Suprapubic skin (tissue), 4 donors: ENCODE results near the gene CRK. TPM values are rescaled to one million over a fixed set of nuclear protein-coding genes. Genes with fewer than 3 reads are reported as not detected.

ENCODE experiments used
- DNase-seq, 2 donors: peaks; one replicate each; pipeline ENCODE4 v3.0.0-alpha.2; 2019; ENCODE audit warnings: low spot score in 2 of 2
- H3K27ac ChIP-seq: fragments of 200-600 bp; sonication (generic); one replicate; pipeline ENCODE4 v1.5.1; 2019
- H3K27me3 ChIP-seq: fragments of 200-600 bp; sonication (generic); one replicate; pipeline ENCODE4 v1.5.1; 2019
- H3K36me3 ChIP-seq: fragments of 200-600 bp; sonication (generic); one replicate; pipeline ENCODE4 v1.5.1; 2019
- H3K4me1 ChIP-seq: fragments of 200-600 bp; sonication (generic); one replicate; pipeline ENCODE4 v1.5.1; 2019
- H3K4me3 ChIP-seq: fragments of 200-600 bp; sonication (generic); one replicate; pipeline ENCODE4 v1.5.1; 2019; ENCODE audit warnings: mild to moderate bottlenecking
- H3K9me3 ChIP-seq: fragments of 200-600 bp; sonication (generic); one replicate; pipeline ENCODE4 v1.5.1; 2019
- EP300 ChIP-seq: sonication (generic); formaldehyde crosslinking; IDR thresholded peaks from one replicate; pipeline ENCODE4 v1.6.1; 2017; ENCODE audit warnings: antibody characterized with exemption
- POLR2A ChIP-seq, 2 donors: fragments of 450-650 bp; IDR thresholded peaks; one replicate each; pipeline ENCODE4 v1.6.1; 2017; ENCODE audit warnings: antibody characterized with exemption in 2 of 2, mild to moderate bottlenecking in 2 of 2, moderate library complexity in 2 of 2
- POLR2AphosphoS5 ChIP-seq, 3 donors: sonication (generic); formaldehyde crosslinking; IDR thresholded peaks; one replicate each; pipeline ENCODE4 v1.6.1; 2017; ENCODE audit warnings: antibody characterized with exemption in 3 of 3
- WGBS: methylation state at CpG from one replicate; pipeline ENCODE4 v1.1.5; 2018; 5-methylcytosine and 5-hydroxymethylcytosine counted together
- total RNA-seq, 4 donors: library from RNA; depleted of rRNA; stranded (reverse); fragments of >200 nt; gene quantifications; one replicate each; pipeline ENCODE4 v1.1.0, GENCODE V29; 2016
- TF ChIP-seq, protein P1 (sequence below), 2 donors: fragments of 200-600 bp in 1 of 2; fragments of 450-650 bp in 1 of 2; sonication (generic) in 1 of 2; IDR thresholded peaks; one replicate each; pipeline ENCODE4 v1.5.1; 2016 to 2019; ENCODE audit warnings: antibody characterized with exemption in 2 of 2, mild to moderate bottlenecking in 1 of 2, moderate library complexity in 1 of 2

The CRK gene
- total RNA-seq, 4 donors from 2014 or later: 38.9 to 53.7 (median 49.0) TPM

DNA sequence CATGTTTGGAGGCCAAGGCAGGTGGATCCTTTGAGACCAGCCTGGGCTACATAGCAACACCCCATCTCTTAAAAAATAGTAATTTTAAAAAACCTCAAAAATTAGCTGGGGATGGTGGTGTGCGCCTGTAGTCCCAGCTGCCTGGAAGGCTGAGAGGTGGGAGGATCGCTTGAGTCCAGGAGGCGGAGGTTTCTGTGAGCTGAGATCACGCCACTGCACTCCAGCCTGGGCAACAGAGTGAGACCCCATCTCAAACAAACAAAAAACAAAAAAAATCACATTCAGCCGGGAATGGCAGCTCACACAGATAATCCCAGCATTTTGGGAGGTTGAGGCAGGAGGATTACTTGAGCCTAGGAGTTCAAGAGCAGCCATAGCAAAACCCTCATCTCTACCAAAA lies 39.6 kb downstream of the CRK start:
- TF ChIP-seq, protein P1, sequence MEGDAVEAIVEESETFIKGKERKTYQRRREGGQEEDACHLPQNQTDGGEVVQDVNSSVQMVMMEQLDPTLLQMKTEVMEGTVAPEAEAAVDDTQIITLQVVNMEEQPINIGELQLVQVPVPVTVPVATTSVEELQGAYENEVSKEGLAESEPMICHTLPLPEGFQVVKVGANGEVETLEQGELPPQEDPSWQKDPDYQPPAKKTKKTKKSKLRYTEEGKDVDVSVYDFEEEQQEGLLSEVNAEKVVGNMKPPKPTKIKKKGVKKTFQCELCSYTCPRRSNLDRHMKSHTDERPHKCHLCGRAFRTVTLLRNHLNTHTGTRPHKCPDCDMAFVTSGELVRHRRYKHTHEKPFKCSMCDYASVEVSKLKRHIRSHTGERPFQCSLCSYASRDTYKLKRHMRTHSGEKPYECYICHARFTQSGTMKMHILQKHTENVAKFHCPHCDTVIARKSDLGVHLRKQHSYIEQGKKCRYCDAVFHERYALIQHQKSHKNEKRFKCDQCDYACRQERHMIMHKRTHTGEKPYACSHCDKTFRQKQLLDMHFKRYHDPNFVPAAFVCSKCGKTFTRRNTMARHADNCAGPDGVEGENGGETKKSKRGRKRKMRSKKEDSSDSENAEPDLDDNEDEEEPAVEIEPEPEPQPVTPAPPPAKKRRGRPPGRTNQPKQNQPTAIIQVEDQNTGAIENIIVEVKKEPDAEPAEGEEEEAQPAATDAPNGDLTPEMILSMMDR (IDR thresholded peaks at IDR 0.05): no peak
- TF ChIP-seq POLR2A (IDR thresholded peaks at IDR 0.05): no peak
- no peak for TF ChIP-seq POLR2AphosphoS5 (IDR thresholded peaks at IDR 0.05)
- TF ChIP-seq EP300: no peak
- H3K36me3 ChIP-seq: peaks cover 27% of the 10 kb centered on the region
- no peaks in the 10 kb centered on the region for H3K9me3 ChIP-seq
- H3K27me3 ChIP-seq: no peaks in the 10 kb centered on the region
- WGBS: 97% methylated on average over 5 of the region's 5 CpGs
- DNase-seq: no peak
- H3K4me3 ChIP-seq: no peak overlapping the region
- H3K27ac ChIP-seq: no peak overlapping the region
- peaks cover 9% of the 10 kb centered on the region for H3K4me1 ChIP-seq

DNA sequence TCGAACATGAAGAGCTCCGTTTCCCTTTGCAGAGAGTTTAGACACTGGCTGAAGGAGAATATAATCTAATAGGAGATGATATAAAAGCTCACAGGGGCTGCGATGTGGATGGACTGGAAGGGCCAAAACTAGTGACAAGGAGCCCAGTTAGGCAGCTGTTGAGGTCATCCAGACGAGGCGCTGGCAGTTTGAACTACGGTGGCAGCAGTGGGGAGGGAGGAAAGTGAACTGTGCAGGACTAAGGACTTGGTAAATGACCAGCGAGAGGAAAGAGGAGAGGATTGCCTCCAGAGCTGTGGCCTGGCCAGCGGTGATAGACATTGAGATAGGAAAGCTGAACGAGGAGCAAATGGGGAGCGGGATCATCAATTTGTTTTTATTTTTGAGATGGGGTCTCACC lies 41.4 kb downstream of the CRK start:
- 87% methylated on average over 10 of the region's 10 CpGs for WGBS
- TF ChIP-seq POLR2A (IDR thresholded peaks at IDR 0.05) (no peak), EP300 (no peak), POLR2AphosphoS5 (IDR thresholded peaks at IDR 0.05) (no peak)
- TF ChIP-seq, protein P1 (IDR thresholded peaks at IDR 0.05): no peak
- Histone ChIP-seq H3K36me3 (peaks cover 12% of the 10 kb centered on the region), H3K9me3 (no peaks in the 10 kb centered on the region), H3K27me3 (no peaks in the 10 kb centered on the region), H3K4me1 (peaks cover 9% of the 10 kb centered on the region), H3K4me3 (no peak overlapping the region), H3K27ac (no peak overlapping the region)
- DNase-seq: no peak

DNA sequence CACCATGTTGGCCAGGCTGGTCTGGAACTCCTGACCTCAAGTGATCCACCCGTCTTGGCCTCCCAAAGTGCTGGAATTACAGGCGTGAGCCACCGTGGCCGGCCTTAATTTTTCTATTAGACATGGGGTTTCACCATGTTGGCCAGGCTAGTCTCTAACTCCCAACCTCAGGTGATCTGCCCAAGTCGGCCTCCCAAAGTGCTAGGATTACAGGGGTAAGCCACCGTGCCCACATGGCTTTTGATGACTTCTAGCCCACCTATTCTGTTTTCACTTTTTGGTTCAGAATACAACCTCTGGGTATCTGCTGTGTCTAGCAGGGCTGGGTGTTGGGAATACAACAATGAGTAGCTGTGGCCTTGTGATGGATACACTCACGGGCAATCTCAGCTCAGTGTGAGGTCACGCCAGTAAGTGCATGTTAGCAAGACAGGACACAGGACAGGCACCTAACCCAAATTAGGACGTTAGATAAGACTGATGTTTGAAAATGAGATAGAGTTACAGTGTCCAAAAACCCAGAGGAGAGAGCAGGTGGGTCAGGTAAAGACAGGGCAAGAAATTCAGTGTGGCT lies 41.9 kb downstream of the CRK start:
- H3K27ac ChIP-seq: no peak overlapping the region
- no peaks in the 10 kb centered on the region for H3K27me3 ChIP-seq
- 86% methylated on average over 9 of the region's 9 CpGs for WGBS
- TF ChIP-seq, protein P1 (IDR thresholded peaks at IDR 0.05): no peak
- TF ChIP-seq POLR2AphosphoS5 (IDR thresholded peaks at IDR 0.05) (no peak), EP300 (no peak), POLR2A (IDR thresholded peaks at IDR 0.05) (no peak)
- no peaks in the 10 kb centered on the region for H3K9me3 ChIP-seq
- peaks cover 9% of the 10 kb centered on the region for H3K4me1 ChIP-seq
- no peak for DNase-seq
- no peak overlapping the region for H3K4me3 ChIP-seq
- H3K36me3 ChIP-seq: peaks cover 12% of the 10 kb centered on the region

DNA sequence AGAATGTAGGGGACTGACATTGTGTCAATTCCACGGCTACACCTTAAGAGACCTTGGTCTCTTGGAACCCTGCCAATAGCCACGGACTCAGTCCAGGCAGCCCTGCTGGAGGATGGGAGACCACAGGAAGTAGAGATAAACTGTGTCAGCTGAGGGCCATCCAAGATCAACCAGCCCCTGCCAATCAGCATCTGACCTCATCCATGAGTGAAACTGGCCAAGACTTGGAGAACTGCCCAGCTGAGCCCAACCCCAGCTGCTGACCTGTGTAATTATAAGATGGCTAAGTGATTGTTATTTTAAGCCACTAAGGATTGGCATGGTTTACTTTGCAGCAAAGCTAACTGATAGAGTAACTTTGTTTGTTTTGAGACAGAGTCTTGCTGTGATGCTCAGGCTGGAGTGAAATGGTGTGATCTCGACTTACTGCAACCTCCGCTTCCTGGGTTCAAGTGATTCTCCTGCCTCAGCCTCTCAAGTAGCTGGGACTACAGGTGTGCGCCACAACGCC lies 42.7 kb downstream of the CRK start:
- H3K27me3 ChIP-seq: no peaks in the 10 kb centered on the region
- no peak for TF ChIP-seq POLR2AphosphoS5 (IDR thresholded peaks at IDR 0.05)
- no peak for TF ChIP-seq EP300
- TF ChIP-seq, protein P1 (IDR thresholded peaks at IDR 0.05): no peak
- TF ChIP-seq POLR2A (IDR thresholded peaks at IDR 0.05): no peak
- DNase-seq: no peak
- no peak overlapping the region for H3K4me3 ChIP-seq
- H3K36me3 ChIP-seq: peaks cover 12% of the 10 kb centered on the region
- H3K27ac ChIP-seq: no peak overlapping the region
- H3K4me1 ChIP-seq: peaks cover 9% of the 10 kb centered on the region
- H3K9me3 ChIP-seq: no peaks in the 10 kb centered on the region
- 74% methylated on average over 6 of the region's 6 CpGs for WGBS

DNA sequence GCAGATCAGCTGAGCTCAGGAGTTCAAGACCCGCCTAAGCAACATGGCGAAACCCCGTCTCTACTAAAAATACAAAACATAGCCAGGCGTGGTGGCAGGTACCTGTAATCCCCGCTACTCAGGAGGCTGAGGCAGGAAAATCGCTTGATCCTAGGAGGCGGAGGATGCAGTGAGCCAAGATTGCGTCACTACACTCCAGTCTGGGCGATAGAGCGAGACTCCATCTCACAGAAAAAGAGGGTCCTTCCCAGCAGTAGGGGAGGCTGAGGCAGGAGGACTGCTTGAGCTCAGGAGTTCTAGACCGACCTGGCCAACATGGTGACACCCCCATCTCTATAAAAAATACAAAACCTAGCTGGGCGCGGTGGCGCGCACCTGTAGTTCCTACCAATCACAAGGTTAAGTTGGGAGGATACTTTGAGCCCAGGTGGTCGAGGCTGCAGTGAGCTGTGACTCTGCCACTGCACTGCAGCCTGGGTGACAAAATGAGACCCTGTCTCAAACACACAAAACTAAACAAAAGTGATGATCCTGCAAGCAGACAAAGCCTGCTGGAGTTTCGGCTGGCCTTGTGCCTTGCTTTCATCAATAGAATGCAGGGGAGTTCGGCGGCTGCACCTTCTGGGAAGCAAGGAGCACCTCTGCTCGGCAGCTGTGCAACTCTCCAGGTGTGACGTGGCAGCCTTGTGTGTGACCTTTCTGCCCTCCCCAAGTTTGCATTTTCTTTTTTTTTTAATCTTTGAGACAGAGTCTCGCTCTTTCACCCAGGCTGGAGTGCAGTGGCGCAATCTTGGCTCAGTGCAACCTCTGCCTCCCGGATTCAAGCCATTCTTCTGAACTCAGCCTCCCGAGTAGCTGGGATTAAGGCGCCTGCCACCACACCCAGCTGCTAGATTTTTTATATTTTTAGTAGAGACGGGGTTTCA lies 43.6 kb downstream of the CRK start:
- no peak for DNase-seq
- Histone ChIP-seq H3K36me3 (peaks cover 7% of the 10 kb centered on the region), H3K27ac (no peak overlapping the region), H3K9me3 (no peaks in the 10 kb centered on the region), H3K27me3 (no peaks in the 10 kb centered on the region), H3K4me1 (peaks cover 9% of the 10 kb centered on the region), H3K4me3 (no peak overlapping the region)
- no peak for TF ChIP-seq POLR2A (IDR thresholded peaks at IDR 0.05)
- TF ChIP-seq, protein P1 (IDR thresholded peaks at IDR 0.05): no peak
- TF ChIP-seq POLR2AphosphoS5 (IDR thresholded peaks at IDR 0.05): no peak
- no peak for TF ChIP-seq EP300
- WGBS: 78% methylated on average over 26 of the region's 27 CpGs
